Measurements from ENCODE around the gene SLC6A6. TPM values are rescaled to one million over a fixed set of nuclear protein-coding genes. Genes with fewer than 3 reads are reported as not detected.

SLC6A6 gene
- total and polyA plus RNA-seq, 2 donors (not counting 1 experiment from before 2014, with no cell fraction given), result 8.9 to 24.0 TPM

GRCh38 chr3:14396031-14396692, 6.2 kb upstream of the SLC6A6 start:
- Histone ChIP-seq H3K27ac (ENCODE audit: insufficient read depth, low read length) (no peak overlapping the region), H4K20me1 (ENCODE audit: control insufficient read depth, extremely low read depth, insufficient read depth, low read length) (no peaks in the 10 kb centered on the region), H3K79me2 (ENCODE audit: control insufficient read depth, insufficient read depth, low read length) (no peaks in the 10 kb centered on the region), H3K4me2 (ENCODE audit: extremely low read depth, insufficient read depth, low read length) (no peak overlapping the region), H3K9me3 (ENCODE audit: control insufficient read depth, insufficient read depth, low read depth, low read length) (no peaks in the 10 kb centered on the region), H3K36me3 (ENCODE audit: control insufficient read depth, insufficient read depth, low read length) (no peaks in the 10 kb centered on the region), H3K9ac (ENCODE audit: insufficient read depth, low read length) (no peak overlapping the region), H3K27me3 (ENCODE audit: control insufficient read depth, insufficient read depth, low read length) (no peaks in the 10 kb centered on the region), H3K4me3 (replicated peaks in 1 of 4; ENCODE audit: control extremely low read depth in 1 of 4, insufficient read depth in 1 of 4, low read depth in 3 of 4, low read length in 4 of 4) (no peak overlapping the region), H2AFZ (ENCODE audit: low read length) (no peak overlapping the region), H3K4me1 (ENCODE audit: control insufficient read depth, extremely low read depth, insufficient read depth, low read length) (peaks cover 3% of the 10 kb centered on the region)
- DNase-seq (ENCODE audit: low read depth in 2 of 2), result no peak
- TF ChIP-seq CTCF (conservative IDR thresholded peaks at IDR 0.05 in 1 of 2, IDR thresholded peaks at IDR 0.05 in 1 of 2; ENCODE audit: low read depth in 1 of 2, low read length in 2 of 2), result no peak
- no peak for TF ChIP-seq EZH2 (IDR thresholded peaks at IDR 0.05; ENCODE audit: low read length, missing control alignments)

GRCh38 chr3:14397046-14397445, 5.4 kb upstream of the SLC6A6 start:
- H2AFZ ChIP-seq (ENCODE audit: low read length), result no peak overlapping the region
- no peak overlapping the region for H3K4me2 ChIP-seq (ENCODE audit: extremely low read depth, insufficient read depth, low read length)
- H3K4me1 ChIP-seq (ENCODE audit: control insufficient read depth, extremely low read depth, insufficient read depth, low read length), result no peaks in the 10 kb centered on the region
- no peaks in the 10 kb centered on the region for H3K27me3 ChIP-seq (ENCODE audit: control insufficient read depth, insufficient read depth, low read length)
- no peaks in the 10 kb centered on the region for H3K36me3 ChIP-seq (ENCODE audit: control insufficient read depth, insufficient read depth, low read length)
- no peaks in the 10 kb centered on the region for H3K9me3 ChIP-seq (ENCODE audit: control insufficient read depth, insufficient read depth, low read depth, low read length)
- TF ChIP-seq CTCF (conservative IDR thresholded peaks at IDR 0.05 in 1 of 2, IDR thresholded peaks at IDR 0.05 in 1 of 2; ENCODE audit: low read depth in 1 of 2, low read length in 2 of 2) (no peak), EZH2 (IDR thresholded peaks at IDR 0.05; ENCODE audit: low read length, missing control alignments) (no peak)
- no peak overlapping the region for H3K27ac ChIP-seq (ENCODE audit: insufficient read depth, low read length)
- no peak for DNase-seq (ENCODE audit: low read depth in 2 of 2)
- no peak overlapping the region for H3K9ac ChIP-seq (ENCODE audit: insufficient read depth, low read length)
- no peaks in the 10 kb centered on the region for H3K79me2 ChIP-seq (ENCODE audit: control insufficient read depth, insufficient read depth, low read length)
- no peaks in the 10 kb centered on the region for H4K20me1 ChIP-seq (ENCODE audit: control insufficient read depth, extremely low read depth, insufficient read depth, low read length)
- H3K4me3 ChIP-seq (replicated peaks in 1 of 4; ENCODE audit: control extremely low read depth in 1 of 4, insufficient read depth in 1 of 4, low read depth in 3 of 4, low read length in 4 of 4), result no peak overlapping the region

DNA sequence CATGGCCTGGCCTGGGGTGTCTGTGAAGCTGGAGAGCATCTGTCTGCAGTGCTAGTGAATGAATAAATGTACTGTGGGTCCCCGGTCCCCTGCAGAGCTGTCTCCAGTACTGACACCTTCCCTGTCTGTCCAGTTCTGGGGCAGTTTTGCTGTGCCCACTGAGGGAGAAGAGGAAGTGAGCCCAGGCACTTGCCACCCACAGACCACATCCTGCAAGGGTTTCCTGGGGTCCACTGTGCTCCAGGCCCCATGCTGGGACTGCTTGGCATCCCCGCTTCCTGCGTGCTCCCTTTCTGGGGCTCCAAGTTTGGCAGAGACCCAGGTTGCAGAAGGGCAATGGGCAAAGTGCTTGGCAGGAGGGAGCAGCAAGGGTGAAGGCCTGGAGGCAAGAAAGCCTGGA, 4.9 kb upstream of the SLC6A6 start:
- no peak for DNase-seq (ENCODE audit: low read depth in 2 of 2)
- Histone ChIP-seq H4K20me1 (ENCODE audit: control insufficient read depth, extremely low read depth, insufficient read depth, low read length) (no peaks in the 10 kb centered on the region), H3K27me3 (ENCODE audit: control insufficient read depth, insufficient read depth, low read length) (no peaks in the 10 kb centered on the region), H3K79me2 (ENCODE audit: control insufficient read depth, insufficient read depth, low read length) (no peaks in the 10 kb centered on the region), H3K4me3 (replicated peaks in 1 of 4; ENCODE audit: control extremely low read depth in 1 of 4, insufficient read depth in 1 of 4, low read depth in 3 of 4, low read length in 4 of 4) (no peak overlapping the region), H2AFZ (ENCODE audit: low read length) (no peak overlapping the region), H3K9me3 (ENCODE audit: control insufficient read depth, insufficient read depth, low read depth, low read length) (no peaks in the 10 kb centered on the region), H3K4me2 (ENCODE audit: extremely low read depth, insufficient read depth, low read length) (no peak overlapping the region), H3K4me1 (ENCODE audit: control insufficient read depth, extremely low read depth, insufficient read depth, low read length) (no peaks in the 10 kb centered on the region), H3K36me3 (ENCODE audit: control insufficient read depth, insufficient read depth, low read length) (no peaks in the 10 kb centered on the region), H3K9ac (ENCODE audit: insufficient read depth, low read length) (no peak overlapping the region), H3K27ac (ENCODE audit: insufficient read depth, low read length) (no peak overlapping the region)
- no peak for TF ChIP-seq CTCF (conservative IDR thresholded peaks at IDR 0.05 in 1 of 2, IDR thresholded peaks at IDR 0.05 in 1 of 2; ENCODE audit: low read depth in 1 of 2, low read length in 2 of 2)
- TF ChIP-seq EZH2 (IDR thresholded peaks at IDR 0.05; ENCODE audit: low read length, missing control alignments), result no peak
